Measurements from ENCODE around the gene TSPAN3.

GRCh38 chr15:77014132-77015081, 56.5 kb downstream of the TSPAN3 start:
- TF ChIP-seq, protein P1, sequence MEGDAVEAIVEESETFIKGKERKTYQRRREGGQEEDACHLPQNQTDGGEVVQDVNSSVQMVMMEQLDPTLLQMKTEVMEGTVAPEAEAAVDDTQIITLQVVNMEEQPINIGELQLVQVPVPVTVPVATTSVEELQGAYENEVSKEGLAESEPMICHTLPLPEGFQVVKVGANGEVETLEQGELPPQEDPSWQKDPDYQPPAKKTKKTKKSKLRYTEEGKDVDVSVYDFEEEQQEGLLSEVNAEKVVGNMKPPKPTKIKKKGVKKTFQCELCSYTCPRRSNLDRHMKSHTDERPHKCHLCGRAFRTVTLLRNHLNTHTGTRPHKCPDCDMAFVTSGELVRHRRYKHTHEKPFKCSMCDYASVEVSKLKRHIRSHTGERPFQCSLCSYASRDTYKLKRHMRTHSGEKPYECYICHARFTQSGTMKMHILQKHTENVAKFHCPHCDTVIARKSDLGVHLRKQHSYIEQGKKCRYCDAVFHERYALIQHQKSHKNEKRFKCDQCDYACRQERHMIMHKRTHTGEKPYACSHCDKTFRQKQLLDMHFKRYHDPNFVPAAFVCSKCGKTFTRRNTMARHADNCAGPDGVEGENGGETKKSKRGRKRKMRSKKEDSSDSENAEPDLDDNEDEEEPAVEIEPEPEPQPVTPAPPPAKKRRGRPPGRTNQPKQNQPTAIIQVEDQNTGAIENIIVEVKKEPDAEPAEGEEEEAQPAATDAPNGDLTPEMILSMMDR (IDR thresholded peaks at IDR 0.05), result no peak
- no peak for TF ChIP-seq POLR2A (IDR thresholded peaks at IDR 0.05)
- no peak for TF ChIP-seq POLR2AphosphoS5 (IDR thresholded peaks at IDR 0.05)
- TF ChIP-seq EP300 (IDR thresholded peaks at IDR 0.05), result no peak
